ENCODE results near the gene COL4A6. TPM values are rescaled to one million over a fixed set of nuclear protein-coding genes. Genes with fewer than 3 reads are reported as not detected.

The COL4A6 gene
- total and polyA plus RNA-seq, 2 of the 4 experiments (the other 2 are of a cell fraction), result 0.36 to 0.74 TPM

- Histone ChIP-seq H4K20me1 (ENCODE audit: insufficient read depth, low read length) (no peaks in the 10 kb centered on the region), H2AK5ac (ENCODE audit: low read depth, low read length) (no peak overlapping the region), H3K4me3 (ENCODE audit: insufficient read depth, low read depth, low read length) (no peak overlapping the region), H3K36me3 (ENCODE audit: control insufficient read depth, insufficient read depth, low read length) (no peaks in the 10 kb centered on the region), H2AFZ (replicated peaks; ENCODE audit: low read length, poor library complexity) (no peak overlapping the region), H3K23ac (ENCODE audit: low read depth, low read length) (no peak overlapping the region), H3K4me1 (ENCODE audit: control insufficient read depth, insufficient read depth, low read length) (peaks cover 2% of the 10 kb centered on the region; the same call in 1 of the 2 replicates), H3K9me1 (ENCODE audit: insufficient read depth, low read length) (no peaks in the 10 kb centered on the region), H2BK20ac (ENCODE audit: low read depth, low read length) (no peak overlapping the region), H3K4me2 (ENCODE audit: low read depth, low read length) (no peak overlapping the region), H3K27ac (ENCODE audit: insufficient read depth, low read length) (no peak overlapping the region), H4K91ac (ENCODE audit: insufficient read depth, low read depth, low read length) (no peak overlapping the region), H4K8ac (ENCODE audit: low read depth in 2 of 2, low read length in 2 of 2) (no peak overlapping the region), H4K5ac (ENCODE audit: low read depth, low read length) (no peak overlapping the region), H3K56ac (ENCODE audit: extremely low read depth, insufficient read depth, low read length) (no peak overlapping the region), H3K9me3 (ENCODE audit: control insufficient read depth, insufficient read depth, low read length) (no peaks in the 10 kb centered on the region), H2BK5ac (ENCODE audit: low read depth, low read length, poor library complexity, severe bottlenecking) (no peak overlapping the region), H3K14ac (replicated peaks; ENCODE audit: low read depth, low read length) (no peak overlapping the region), H3K9ac (ENCODE audit: low read depth, low read length) (no peak overlapping the region), H3K18ac (ENCODE audit: low read depth, low read length) (no peak overlapping the region), H2BK120ac (ENCODE audit: low read depth, low read length) (no peak overlapping the region), H3K4ac (ENCODE audit: low read depth, low read length) (no peak overlapping the region), H3K27me3 (ENCODE audit: control insufficient read depth, insufficient read depth, low read length) (peaks cover 3% of the 10 kb centered on the region), H2BK15ac (ENCODE audit: low read depth, low read length) (no peak overlapping the region), H3K79me1 (ENCODE audit: low read depth in 1 of 2, low read length in 2 of 2) (no peaks in the 10 kb centered on the region), H2AK9ac (replicated peaks; ENCODE audit: low read depth, low read length, poor library complexity) (no peak overlapping the region)
- no peak for ATAC-seq (ENCODE audit: low read depth)
- no TSS peak for BruUV-seq (replicated peaks)
- in situ Hi-C loops (cut with MboI; ENCODE audit: low sequenced_read_pairs) (no loop called here), dilution Hi-C loops (cut with HindIII; ENCODE audit: low sequenced_read_pairs, unreplicated experiment) (no loop called here), intact Hi-C loops (cut with micrococcal nuclease) (no loop called here)
- TF ChIP-seq RFX5 (IDR thresholded peaks at IDR 0.05; ENCODE audit: low read depth, low read length), result no peak
- no peak for TF ChIP-seq BHLHE40 (IDR thresholded peaks at IDR 0.05; ENCODE audit: low read depth, low read length)
- no peak for TF ChIP-seq POLR2A (IDR thresholded peaks at IDR 0.05; ENCODE audit: low read depth, low read length)
- no peak for TF ChIP-seq ELK1 (IDR thresholded peaks at IDR 0.05; ENCODE audit: borderline replicate concordance, low read depth, low read length)
- no peak for TF ChIP-seq USF2 (IDR thresholded peaks at IDR 0.05; ENCODE audit: low read depth, low read length)
- no peak for TF ChIP-seq MXI1 (IDR thresholded peaks at IDR 0.05; ENCODE audit: borderline replicate concordance, low read depth, low read length)
- TF ChIP-seq MAFK (IDR thresholded peaks at IDR 0.05; ENCODE audit: low read depth, low read length), result no peak
- no peak for TF ChIP-seq NFE2L2 (IDR thresholded peaks at IDR 0.05; ENCODE audit: low read depth, low read length)
- no peak for TF ChIP-seq MAZ (IDR thresholded peaks at IDR 0.05; ENCODE audit: borderline replicate concordance, low read depth, low read length)
- no peak for TF ChIP-seq CEBPB (IDR thresholded peaks at IDR 0.05; ENCODE audit: low read depth, low read length)
- no peak for DNase-seq
- no CpG with 5 or more reads among the region's 1 CpG for WGBS, 2 experiments (ENCODE audit: extremely low coverage in 2 of 2, insufficient read length in 1 of 2)
- ChIA-PET POLR2A (ENCODE audit: unreplicated experiment) (no interaction called here), CTCF (no interaction called here)
Observed at GRCh38 chrX:108316456-108316855, 121.8 kb downstream of the COL4A6 start.
